K562 (cell line): ENCODE measurements around the gene GBA3. TPM values are rescaled to one million over a fixed set of nuclear protein-coding genes. Genes with fewer than 3 reads are reported as not detected.

Experiments used
- ATAC-seq: fragments of 200-7000 bp; cut with Tn5 transposase; 3 replicates; pipeline ENCODE4 v1.9.1; 2020; ENCODE audit warnings: moderate library complexity
- BruUV-seq: library from RNA; stranded (reverse); fragments of 400-500 nt; replicated peaks from 2 replicates; lab custom pipeline; 2021; lab: Mats Ljungman, UMichigan
- CTCF ChIA-PET: fragments of 300-600 bp; formaldehyde crosslinking; extraction: SDS; loops from one replicate; lab custom pipeline; 2021; ENCODE audit warnings: low intra/inter-chr PET ratio; lab: Yijun Ruan, JAX
- POLR2A ChIA-PET: fragments of 300-600, 350-650 bp; sonication (Branson Sonifier 250); formaldehyde crosslinking; extraction: SDS; loops from one replicate; lab custom pipeline; 2021; ENCODE audit warnings: antibody characterized with exemption, inconsistent platforms; lab: Yijun Ruan, JAX
- DNase-seq, 4 experiments: peaks; one replicate each; pipeline versions ENCODE4 v3.0.0 to v3.0.0-alpha.2; 2011 to 2018; ENCODE audit warnings: low spot score in 3 of 4, mixed read lengths in 3 of 4; ENCODE audit errors: extremely low read depth in 1 of 4
- FAIRE-seq: peaks from 2 replicates; lab custom pipeline; 2011; peaks lifted over from hg19 to GRCh38; lab: Jason Lieb, UNC
- H2AFZ ChIP-seq: 2 replicates; pipeline ENCODE4 v1.6.0; 2011; ENCODE audit warnings: low read depth, low read length, control low read depth, inconsistent platforms
- H3K27ac ChIP-seq: fragments of 200-600 bp; 3 replicates; pipeline ENCODE4 v1.8.0; 2011; ENCODE audit warnings: low read depth, mild to moderate bottlenecking, control low read depth, inconsistent platforms, low read length, moderate library complexity, mixed read lengths; ENCODE audit errors: extremely low read depth
- H3K27me3 ChIP-seq, 2 experiments: fragments of 300-600 bp in 1 of 2; 2 replicates in 1 of 2; 3 replicates in 1 of 2; pipeline versions ENCODE4 v1.6.0 to v1.8.0; 2011; ENCODE audit warnings: inconsistent platforms in 2 of 2, low read length in 2 of 2, mild to moderate bottlenecking in 1 of 2, mixed read lengths in 1 of 2, moderate library complexity in 1 of 2; ENCODE audit not compliant: control insufficient read depth in 2 of 2, insufficient read depth in 2 of 2
- H3K36me3 ChIP-seq: fragments of 300-600 bp; 3 replicates; pipeline ENCODE4 v1.8.0; 2011; ENCODE audit warnings: mild to moderate bottlenecking, low read length, inconsistent platforms; ENCODE audit not compliant: control insufficient read depth, insufficient read depth
- H3K4me1 ChIP-seq, 2 experiments: fragments of 200-600 bp in 1 of 2; replicated peaks in 1 of 2; 2 replicates in 1 of 2; 3 replicates in 1 of 2; pipeline versions ENCODE4 v1.5.1 to v1.8.0; 2011; ENCODE audit warnings: inconsistent platforms in 2 of 2, low read length in 2 of 2, mild to moderate bottlenecking in 1 of 2, mixed read lengths in 1 of 2, moderate library complexity in 1 of 2; ENCODE audit not compliant: control insufficient read depth in 2 of 2, insufficient read depth in 2 of 2
- H3K4me2 ChIP-seq: 2 replicates; pipeline ENCODE4 v1.6.1; 2011; ENCODE audit warnings: low read length, control low read depth, inconsistent platforms, mixed read lengths; ENCODE audit not compliant: insufficient read depth
- H3K4me3 ChIP-seq: fragments of 200-600 bp; sonication (generic), shearing (Covaris generic); 2 replicates; pipeline ENCODE4 v1.5.1; 2016; ENCODE audit warnings: control low read depth, inconsistent platforms
- H3K79me2 ChIP-seq: fragments of 200-600 bp; 3 replicates; pipeline ENCODE4 v1.8.0; 2011; ENCODE audit warnings: low read length, inconsistent platforms; ENCODE audit not compliant: control insufficient read depth, insufficient read depth
- H3K9ac ChIP-seq, 2 experiments: 2 replicates each; pipeline versions ENCODE4 v1.6.0 to v1.6.1; 2011; ENCODE audit warnings: low read depth in 2 of 2, low read length in 2 of 2, control low read depth in 1 of 2, inconsistent platforms in 1 of 2, mild to moderate bottlenecking in 1 of 2, mixed read lengths in 1 of 2; ENCODE audit not compliant: insufficient read depth in 1 of 2
- H3K9me1 ChIP-seq: one replicate; pipeline ENCODE4 v1.6.0; 2011; ENCODE audit warnings: inconsistent platforms, mild to moderate bottlenecking, low read length, moderate library complexity; ENCODE audit not compliant: control insufficient read depth, insufficient read depth
- H3K9me3 ChIP-seq: replicated peaks from 2 replicates; pipeline ENCODE4 v1.5.1; 2011; ENCODE audit warnings: low read depth, low read length, inconsistent platforms; ENCODE audit not compliant: control insufficient read depth, insufficient read depth
- H4K20me1 ChIP-seq: replicated peaks from 2 replicates; pipeline ENCODE4 v1.6.1; 2011; ENCODE audit warnings: low read length, inconsistent platforms, mixed read lengths; ENCODE audit not compliant: control insufficient read depth, insufficient read depth
- AFF1 ChIP-seq, 2 experiments: fragments of 450-650 bp; IDR thresholded peaks; 2 replicates each; pipeline ENCODE4 v1.6.1; 2018; ENCODE audit warnings: mild to moderate bottlenecking in 2 of 2, low read depth in 1 of 2; ENCODE audit not compliant: partially characterized antibody in 2 of 2
- EHMT2 ChIP-seq: fragments of 450-650 bp; IDR thresholded peaks from 2 replicates; pipeline ENCODE4 v1.6.1; 2018; ENCODE audit warnings: antibody characterized with exemption
- IRF1 ChIP-seq: sonication (generic); formaldehyde crosslinking; IDR thresholded peaks from 2 replicates; pipeline ENCODE4 v1.8.0; 2022; ENCODE audit warnings: missing genetic modification reagents, mild to moderate bottlenecking, borderline replicate concordance
- KLF6 ChIP-seq: fragments of 250-450 bp; sonication (Bioruptor Pico); IDR thresholded peaks from 2 replicates; pipeline ENCODE4 v1.4.0; 2020; ENCODE audit warnings: mild to moderate bottlenecking, moderate library complexity, borderline replicate concordance
- MTF1 ChIP-seq: fragments of 250-450 bp; sonication (Bioruptor Pico); IDR thresholded peaks from 2 replicates; pipeline ENCODE4 v1.9.0; 2021; ENCODE audit warnings: moderate library complexity, mild to moderate bottlenecking, inconsistent platforms, borderline replicate concordance
- NFYB ChIP-seq: IDR thresholded peaks from 2 replicates; pipeline ENCODE4 v1.6.1; 2011; ENCODE audit warnings: mild to moderate bottlenecking, moderate library complexity; ENCODE audit not compliant: insufficient read length; ENCODE audit errors: extremely low read depth
- PCBP1 ChIP-seq: fragments of 200-400 bp; formaldehyde crosslinking; IDR thresholded peaks from 2 replicates; pipeline ENCODE4 v1.6.1; 2018; ENCODE audit warnings: mild to moderate bottlenecking, low read depth, low read length; ENCODE audit not compliant: poor library complexity, severe bottlenecking
- RCOR1 ChIP-seq, 2 experiments: IDR thresholded peaks; 2 replicates each; pipeline ENCODE4 v1.6.1; 2012; ENCODE audit warnings: low read depth in 2 of 2, low read length in 2 of 2, borderline replicate concordance in 1 of 2, improper control_type of control experiment in 1 of 2
- SIN3A ChIP-seq, 2 experiments: fragments of 150-350 bp in 1 of 2; IDR thresholded peaks; 2 replicates each; pipeline ENCODE4 v1.6.1; 2011 to 2016; ENCODE audit warnings: borderline replicate concordance in 2 of 2, low read depth in 2 of 2, low read length in 2 of 2, mild to moderate bottlenecking in 2 of 2, moderate library complexity in 2 of 2; ENCODE audit not compliant: control insufficient read depth in 1 of 2
- SLC30A9 ChIP-seq: fragments of 250-450 bp; sonication (Bioruptor Pico); IDR thresholded peaks from 2 replicates; pipeline ENCODE4 v1.8.0; 2022; ENCODE audit warnings: mild to moderate bottlenecking, moderate library complexity
- TARDBP ChIP-seq: fragments of 450-650 bp; IDR thresholded peaks from 2 replicates; pipeline ENCODE4 v1.6.1; 2016
- TRIM24 ChIP-seq, 2 experiments: fragments of 450-650 bp; IDR thresholded peaks; 2 replicates each; pipeline ENCODE4 v1.6.1; 2016
- TSHZ1 ChIP-seq: fragments of 250-450 bp; sonication (Bioruptor Pico); IDR thresholded peaks from 2 replicates; pipeline ENCODE4 v1.4.0; 2020; ENCODE audit warnings: mild to moderate bottlenecking, moderate library complexity
- XRCC3 ChIP-seq: fragments of 450-650 bp; IDR thresholded peaks from 2 replicates; pipeline ENCODE4 v1.6.1; 2017; ENCODE audit warnings: mild to moderate bottlenecking, moderate library complexity
- ZBTB7A ChIP-seq: IDR thresholded peaks from 2 replicates; pipeline ENCODE4 v1.6.1; 2011; ENCODE audit warnings: low read depth, mild to moderate bottlenecking, low read length, moderate library complexity, borderline replicate concordance; ENCODE audit not compliant: control insufficient read depth
- in situ Hi-C: fragments of 300-500 bp; cut with MboI; formaldehyde crosslinking; loops from 4 replicates; pipeline ENCODE4 v1.15.0; 2018; ENCODE audit warnings: inconsistent platforms, mixed read lengths
- intact Hi-C: fragments of 100-400 bp; cut with micrococcal nuclease; formaldehyde crosslinking; loops from 2 replicates; pipeline ENCODE4 v1.14.2; 2022
- polyA plus RNA-seq, 8 experiments: library from polyadenylated mRNA; depleted of rRNA in 4 of 8; stranded (reverse) in 5 of 8; unstranded in 3 of 8; fragments of >200 nt; fragmentation: Nextera tagmentation in 2 of 8; fragmentation: Illumina TruSeq in 1 of 8; extraction: Ambion mirVana in 2 of 8; extraction: Trizol in 1 of 8; gene quantifications; 2 replicates each; pipeline versions ENCODE4 v1.2.1 to v1.2.3, GENCODE V29; 2011 to 2014; ENCODE audit warnings: inconsistent platforms in 1 of 8, missing spikeins in 1 of 8
- total RNA-seq, 7 experiments: library from RNA; depleted of rRNA in 6 of 7; stranded (reverse); fragments of >200 nt in 6 of 7; fragmentation: Illumina TruSeq in 2 of 7; extraction: Trizol in 2 of 7; gene quantifications; 2 replicates each; pipeline versions ENCODE4 v1.2.1 to v1.2.3, GENCODE V29; 2011 to 2021; ENCODE audit warnings: low replicate concordance in 1 of 7

GBA3 gene
- total and polyA plus RNA-seq, 9 of the 15 experiments (the other 6 are each of a cell fraction or from before 2014, with no cell fraction given), result 0.13 to 0.75 (median 0.40) TPM; not detected in 1

GRCh38 chr4:22650771-22651170 lies 42.0 kb upstream of the GBA3 start:
- H3K9me1 ChIP-seq, result no peaks in the 10 kb centered on the region
- ChIA-PET CTCF (no interaction called here), POLR2A (no interaction called here)
- no peak overlapping the region for H2AFZ ChIP-seq
- H3K36me3 ChIP-seq, result no peaks in the 10 kb centered on the region
- intact Hi-C loops, result no loop called here
- in situ Hi-C loops, result no loop called here
- DNase-seq (no peak), FAIRE-seq (no peak), ATAC-seq (no peak)
- H3K4me2 ChIP-seq, result no peak overlapping the region
- no peak overlapping the region for H3K27ac ChIP-seq
- H3K9ac ChIP-seq, result no peak overlapping the region
- BruUV-seq, result no TSS peak
- H3K27me3 ChIP-seq, result no peaks in the 10 kb centered on the region
- no peaks in the 10 kb centered on the region for H3K9me3 ChIP-seq
- no peaks in the 10 kb centered on the region for H3K79me2 ChIP-seq
- H4K20me1 ChIP-seq, result no peaks in the 10 kb centered on the region
- no peaks in the 10 kb centered on the region for H3K4me1 ChIP-seq
- H3K4me3 ChIP-seq, result no peak overlapping the region
- TF ChIP-seq NFYB, result no peak
- no peak for TF ChIP-seq SIN3A (IDR thresholded peaks at IDR 0.05; ENCODE audit: borderline replicate concordance in 2 of 2, control insufficient read depth in 1 of 2, low read depth in 2 of 2, low read length in 2 of 2)
- no peak for TF ChIP-seq SLC30A9
- no peak for TF ChIP-seq TRIM24 (IDR thresholded peaks at IDR 0.05)
- no peak for TF ChIP-seq XRCC3
- no peak for TF ChIP-seq AFF1 (IDR thresholded peaks at IDR 0.05; ENCODE audit: low read depth in 1 of 2, partially characterized antibody in 2 of 2)
- no peak for TF ChIP-seq EHMT2
- TF ChIP-seq IRF1 (CRISPR knock-in tag), result no peak
- no peak for TF ChIP-seq RCOR1 (IDR thresholded peaks at IDR 0.05; ENCODE audit: borderline replicate concordance in 1 of 2, low read depth in 2 of 2, low read length in 2 of 2)
- no peak for TF ChIP-seq PCBP1
- no peak for TF ChIP-seq ZBTB7A
- TF ChIP-seq MTF1 (CRISPR knock-in tag), result no peak
- no peak for TF ChIP-seq KLF6 (CRISPR knock-in tag)
- no peak for TF ChIP-seq TSHZ1 (CRISPR knock-in tag)
- no peak for TF ChIP-seq TARDBP
